ENCODE data around the gene CNTNAP5. TPM values are rescaled to one million over a fixed set of nuclear protein-coding genes. Genes with fewer than 3 reads are reported as not detected.
A peak's percentile ranks its signal among the peaks of the same experiment; 100 is the strongest.

The CNTNAP5 gene
- total and polyA plus RNA-seq, 2 of the 13 experiments (the other 11 are each of a cell fraction or from before 2014, with no cell fraction given): not detected

DNA sequence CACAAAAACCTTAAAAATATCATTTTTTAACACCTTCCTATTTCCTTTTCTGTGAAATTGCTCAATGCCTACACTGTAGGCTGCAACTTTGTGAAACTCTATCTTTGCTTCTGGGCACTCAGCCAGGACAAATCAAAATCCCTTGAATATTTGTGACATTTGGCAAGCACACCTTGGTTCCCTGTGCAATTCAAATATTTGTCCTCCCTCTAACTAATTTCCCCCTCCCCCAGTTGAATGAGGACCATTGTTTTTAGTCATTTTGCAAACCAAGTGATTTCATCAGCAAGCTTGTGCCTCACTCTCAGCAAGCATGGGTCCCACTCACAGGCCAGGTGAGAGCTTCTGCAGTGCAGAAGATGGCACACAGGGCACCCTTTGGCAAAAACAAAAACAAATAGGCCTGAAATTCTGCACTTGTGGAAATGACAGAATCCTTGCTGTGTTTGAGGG is 541.5 kb downstream of the CNTNAP5 start (continued):
- TF ChIP-seq, protein P1, sequence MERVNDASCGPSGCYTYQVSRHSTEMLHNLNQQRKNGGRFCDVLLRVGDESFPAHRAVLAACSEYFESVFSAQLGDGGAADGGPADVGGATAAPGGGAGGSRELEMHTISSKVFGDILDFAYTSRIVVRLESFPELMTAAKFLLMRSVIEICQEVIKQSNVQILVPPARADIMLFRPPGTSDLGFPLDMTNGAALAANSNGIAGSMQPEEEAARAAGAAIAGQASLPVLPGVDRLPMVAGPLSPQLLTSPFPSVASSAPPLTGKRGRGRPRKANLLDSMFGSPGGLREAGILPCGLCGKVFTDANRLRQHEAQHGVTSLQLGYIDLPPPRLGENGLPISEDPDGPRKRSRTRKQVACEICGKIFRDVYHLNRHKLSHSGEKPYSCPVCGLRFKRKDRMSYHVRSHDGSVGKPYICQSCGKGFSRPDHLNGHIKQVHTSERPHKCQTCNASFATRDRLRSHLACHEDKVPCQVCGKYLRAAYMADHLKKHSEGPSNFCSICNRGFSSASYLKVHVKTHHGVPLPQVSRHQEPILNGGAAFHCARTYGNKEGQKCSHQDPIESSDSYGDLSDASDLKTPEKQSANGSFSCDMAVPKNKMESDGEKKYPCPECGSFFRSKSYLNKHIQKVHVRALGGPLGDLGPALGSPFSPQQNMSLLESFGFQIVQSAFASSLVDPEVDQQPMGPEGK (CRISPR knock-in tag; IDR thresholded peaks at IDR 0.05): peak; percentile 81
- no peak for TF ChIP-seq RBFOX2 (IDR thresholded peaks at IDR 0.05; ENCODE audit: low read depth, low read length)
- no peak for TF ChIP-seq PHF8 (CRISPR knock-in tag; IDR thresholded peaks at IDR 0.05)
- TF ChIP-seq, protein P2, sequence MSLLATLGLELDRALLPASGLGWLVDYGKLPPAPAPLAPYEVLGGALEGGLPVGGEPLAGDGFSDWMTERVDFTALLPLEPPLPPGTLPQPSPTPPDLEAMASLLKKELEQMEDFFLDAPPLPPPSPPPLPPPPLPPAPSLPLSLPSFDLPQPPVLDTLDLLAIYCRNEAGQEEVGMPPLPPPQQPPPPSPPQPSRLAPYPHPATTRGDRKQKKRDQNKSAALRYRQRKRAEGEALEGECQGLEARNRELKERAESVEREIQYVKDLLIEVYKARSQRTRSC (CRISPR knock-in tag; IDR thresholded peaks at IDR 0.05; ENCODE audit: low read depth): no peak
- no peak for TF ChIP-seq ZNF737 (CRISPR knock-in tag; IDR thresholded peaks at IDR 0.05; ENCODE audit: borderline replicate concordance)
- peak; percentile 98 for TF ChIP-seq HMG20A (CRISPR knock-in tag; IDR thresholded peaks at IDR 0.05; ENCODE audit: borderline replicate concordance)
- 0 out of 2 replicates have a peak, but pooled peaks have one; percentile 28 for TF ChIP-seq ZNF101 (CRISPR knock-in tag; IDR thresholded peaks at IDR 0.05; ENCODE audit: borderline replicate concordance, low read depth)
- peak; percentile 85 for TF ChIP-seq KDM1A (CRISPR knock-in tag; IDR thresholded peaks at IDR 0.05)
- TF ChIP-seq EP300 (IDR thresholded peaks at IDR 0.05; ENCODE audit: low read depth in 2 of 2, low read length in 2 of 2): peak; percentile 89 to 97; a peak in 3 of 4 replicates
- peak; percentile 94 for TF ChIP-seq EP300 (CRISPR knock-in tag; IDR thresholded peaks at IDR 0.05; ENCODE audit: borderline replicate concordance)
- peak; percentile 84; the same call in 1 of the 2 replicates for TF ChIP-seq ZNF670 (CRISPR knock-in tag; IDR thresholded peaks at IDR 0.05; ENCODE audit: borderline replicate concordance)
- TF ChIP-seq FOXM1 (CRISPR knock-in tag; IDR thresholded peaks at IDR 0.05): no peak
- no peak for TF ChIP-seq ZNF282 (IDR thresholded peaks at IDR 0.05; ENCODE audit: partially characterized antibody)
- no peak for TF ChIP-seq CENPX (CRISPR knock-in tag; IDR thresholded peaks at IDR 0.05)
- TF ChIP-seq, protein P3, sequence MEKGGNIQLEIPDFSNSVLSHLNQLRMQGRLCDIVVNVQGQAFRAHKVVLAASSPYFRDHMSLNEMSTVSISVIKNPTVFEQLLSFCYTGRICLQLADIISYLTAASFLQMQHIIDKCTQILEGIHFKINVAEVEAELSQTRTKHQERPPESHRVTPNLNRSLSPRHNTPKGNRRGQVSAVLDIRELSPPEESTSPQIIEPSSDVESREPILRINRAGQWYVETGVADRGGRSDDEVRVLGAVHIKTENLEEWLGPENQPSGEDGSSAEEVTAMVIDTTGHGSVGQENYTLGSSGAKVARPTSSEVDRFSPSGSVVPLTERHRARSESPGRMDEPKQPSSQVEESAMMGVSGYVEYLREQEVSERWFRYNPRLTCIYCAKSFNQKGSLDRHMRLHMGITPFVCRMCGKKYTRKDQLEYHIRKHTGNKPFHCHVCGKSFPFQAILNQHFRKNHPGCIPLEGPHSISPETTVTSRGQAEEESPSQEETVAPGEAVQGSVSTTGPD (CRISPR knock-in tag; IDR thresholded peaks at IDR 0.05): no peak
- TF ChIP-seq ARNT2 (CRISPR knock-in tag; IDR thresholded peaks at IDR 0.05; ENCODE audit: low read depth): no peak
- no peak for TF ChIP-seq NBN (conservative IDR thresholded peaks at IDR 0.05)
- TF ChIP-seq, protein P4, sequence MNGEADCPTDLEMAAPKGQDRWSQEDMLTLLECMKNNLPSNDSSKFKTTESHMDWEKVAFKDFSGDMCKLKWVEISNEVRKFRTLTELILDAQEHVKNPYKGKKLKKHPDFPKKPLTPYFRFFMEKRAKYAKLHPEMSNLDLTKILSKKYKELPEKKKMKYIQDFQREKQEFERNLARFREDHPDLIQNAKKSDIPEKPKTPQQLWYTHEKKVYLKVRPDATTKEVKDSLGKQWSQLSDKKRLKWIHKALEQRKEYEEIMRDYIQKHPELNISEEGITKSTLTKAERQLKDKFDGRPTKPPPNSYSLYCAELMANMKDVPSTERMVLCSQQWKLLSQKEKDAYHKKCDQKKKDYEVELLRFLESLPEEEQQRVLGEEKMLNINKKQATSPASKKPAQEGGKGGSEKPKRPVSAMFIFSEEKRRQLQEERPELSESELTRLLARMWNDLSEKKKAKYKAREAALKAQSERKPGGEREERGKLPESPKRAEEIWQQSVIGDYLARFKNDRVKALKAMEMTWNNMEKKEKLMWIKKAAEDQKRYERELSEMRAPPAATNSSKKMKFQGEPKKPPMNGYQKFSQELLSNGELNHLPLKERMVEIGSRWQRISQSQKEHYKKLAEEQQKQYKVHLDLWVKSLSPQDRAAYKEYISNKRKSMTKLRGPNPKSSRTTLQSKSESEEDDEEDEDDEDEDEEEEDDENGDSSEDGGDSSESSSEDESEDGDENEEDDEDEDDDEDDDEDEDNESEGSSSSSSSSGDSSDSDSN (CRISPR knock-in tag; IDR thresholded peaks at IDR 0.05): no peak
- TF ChIP-seq ZNF3 (CRISPR knock-in tag; IDR thresholded peaks at IDR 0.05): peak; percentile 97
- peak; percentile 14; the same call in 1 of the 2 replicates for TF ChIP-seq SNAPC2 (CRISPR knock-in tag; IDR thresholded peaks at IDR 0.05)
- peak; percentile 67; the same call in 1 of the 2 replicates for TF ChIP-seq KDM3A (CRISPR knock-in tag; IDR thresholded peaks at IDR 0.05; ENCODE audit: low read depth)
- no peak for TF ChIP-seq GPN1 (CRISPR knock-in tag; IDR thresholded peaks at IDR 0.05; ENCODE audit: borderline replicate concordance)
- TF ChIP-seq CENPT (CRISPR knock-in tag; IDR thresholded peaks at IDR 0.05; ENCODE audit: low read depth): no peak
- TF ChIP-seq, protein P5, sequence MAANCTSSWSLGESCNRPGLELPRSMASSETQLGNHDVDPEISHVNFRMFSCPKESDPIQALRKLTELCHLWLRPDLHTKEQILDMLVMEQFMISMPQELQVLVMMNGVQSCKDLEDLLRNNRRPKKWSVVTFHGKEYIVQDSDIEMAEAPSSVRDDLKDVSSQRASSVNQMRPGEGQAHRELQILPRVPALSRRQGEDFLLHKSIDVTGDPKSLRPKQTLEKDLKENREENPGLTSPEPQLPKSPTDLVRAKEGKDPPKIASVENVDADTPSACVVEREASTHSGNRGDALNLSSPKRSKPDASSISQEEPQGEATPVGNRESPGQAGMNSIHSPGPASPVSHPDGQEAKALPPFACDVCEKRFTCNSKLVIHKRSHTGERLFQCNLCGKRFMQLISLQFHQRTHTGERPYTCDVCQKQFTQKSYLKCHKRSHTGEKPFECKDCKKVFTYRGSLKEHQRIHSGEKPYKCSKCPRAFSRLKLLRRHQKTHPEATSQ (CRISPR knock-in tag; IDR thresholded peaks at IDR 0.05; ENCODE audit: borderline replicate concordance): peak; percentile 54; the same call in 1 of the 2 replicates
